IPS DF 4.7 (cell line): ENCODE data around the gene SPRYD3.

Source experiments
- DNase-seq: peaks from one replicate; pipeline ENCODE4 v3.0.0-alpha.2; 2013; ENCODE audit warnings: low spot score; ENCODE audit errors: extremely low read depth

SPRYD3 gene

GRCh38 chr12:53063708-53064612 is 15.2 kb downstream of the SPRYD3 start:
- DNase-seq, result no peak

- DNase-seq, result no peak
These were observed 16.0 kb downstream of the SPRYD3 start for GRCh38 chr12:53062977-53063707.

GRCh38 chr12:53062011-53062961 is 16.9 kb downstream of the SPRYD3 start:
- no peak for DNase-seq

- no peak for DNase-seq
These were observed 17.7 kb downstream of the SPRYD3 start for GRCh38 chr12:53061404-53062010.

- DNase-seq, result no peak
These were observed 18.4 kb downstream of the SPRYD3 start for GRCh38 chr12:53060721-53061276.

GRCh38 chr12:53060064-53060720 is 19.0 kb downstream of the SPRYD3 start:
- no peak for DNase-seq

- DNase-seq, result no peak
These were observed 19.6 kb downstream of the SPRYD3 start for GRCh38 chr12:53059434-53060063.

- no peak for DNase-seq
These were observed 20.3 kb downstream of the SPRYD3 start for GRCh38 chr12:53058674-53059433.

GRCh38 chr12:53057816-53058500 is 21.2 kb downstream of the SPRYD3 start:
- DNase-seq, result no peak

GRCh38 chr12:53056901-53057300 is 22.3 kb downstream of the SPRYD3 start:
- DNase-seq, result no peak

GRCh38 chr12:53056296-53056695 is 22.9 kb downstream of the SPRYD3 start:
- no peak for DNase-seq

- DNase-seq, result no peak
These were observed 23.5 kb downstream of the SPRYD3 start for GRCh38 chr12:53055471-53056266.

GRCh38 chr12:53054112-53054878 is 24.9 kb downstream of the SPRYD3 start:
- DNase-seq, result no peak

- no peak for DNase-seq
These were observed 25.7 kb downstream of the SPRYD3 start for GRCh38 chr12:53053218-53054111.

- DNase-seq, result no peak
These were observed 26.6 kb downstream of the SPRYD3 start for GRCh38 chr12:53052419-53053217.
